HG02943 (cell line): ENCODE data around the gene PCCA.

Experiments used
- ATAC-seq: cut with Tn5 transposase; IDR thresholded peaks from one replicate; pipeline ENCODE4 v1.9.1; 2021; ENCODE audit warnings: mild to moderate bottlenecking, low read depth, moderate library complexity; ENCODE audit not compliant: unreplicated experiment

Gene PCCA

DNA sequence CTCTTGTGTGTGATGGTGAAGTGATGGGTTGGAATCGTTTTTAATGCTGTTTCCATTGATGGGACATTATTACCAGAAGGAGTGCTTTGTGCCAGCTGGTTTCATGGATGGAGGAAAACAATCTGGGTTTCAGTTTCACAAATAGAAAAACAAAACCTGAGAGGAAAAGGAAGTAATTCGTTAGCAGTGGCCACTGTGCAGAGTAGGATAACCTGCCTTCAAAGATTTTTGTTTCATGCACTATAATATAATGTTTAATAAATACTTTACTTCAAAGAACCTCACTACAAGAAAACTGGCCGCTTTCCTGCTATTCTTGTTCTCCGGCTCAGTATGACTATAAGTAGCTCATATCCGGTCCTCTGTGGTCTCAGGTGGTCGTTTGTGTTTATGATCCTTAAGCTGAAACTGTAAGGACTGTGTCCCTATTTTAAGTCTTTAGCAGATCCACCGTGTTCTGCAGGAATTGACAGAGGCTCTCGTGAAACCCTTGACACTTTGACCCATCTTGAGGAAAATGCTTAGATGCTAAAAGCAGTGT, 395.0 kb downstream of the PCCA start:
- no peak for ATAC-seq

DNA sequence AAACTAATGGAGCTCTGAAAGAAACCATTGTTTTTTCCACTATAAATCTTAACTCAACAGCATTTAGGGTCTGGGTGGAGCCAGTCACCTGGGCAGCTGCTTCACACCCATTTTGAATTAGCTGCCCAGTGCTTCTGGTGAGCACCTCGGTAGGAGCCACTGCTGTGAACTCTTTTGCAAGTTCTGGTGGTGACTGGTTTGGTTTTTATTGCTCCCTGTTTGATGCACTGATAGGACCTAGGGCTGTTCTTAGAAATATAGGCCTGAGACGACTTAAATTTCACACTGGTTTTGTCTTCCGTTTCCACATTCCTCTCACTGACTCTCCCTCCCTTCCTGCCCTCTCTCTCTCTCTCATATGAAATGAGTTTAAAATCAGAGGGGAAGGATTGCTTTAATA, 395.8 kb downstream of the PCCA start:
- ATAC-seq, result no peak

DNA sequence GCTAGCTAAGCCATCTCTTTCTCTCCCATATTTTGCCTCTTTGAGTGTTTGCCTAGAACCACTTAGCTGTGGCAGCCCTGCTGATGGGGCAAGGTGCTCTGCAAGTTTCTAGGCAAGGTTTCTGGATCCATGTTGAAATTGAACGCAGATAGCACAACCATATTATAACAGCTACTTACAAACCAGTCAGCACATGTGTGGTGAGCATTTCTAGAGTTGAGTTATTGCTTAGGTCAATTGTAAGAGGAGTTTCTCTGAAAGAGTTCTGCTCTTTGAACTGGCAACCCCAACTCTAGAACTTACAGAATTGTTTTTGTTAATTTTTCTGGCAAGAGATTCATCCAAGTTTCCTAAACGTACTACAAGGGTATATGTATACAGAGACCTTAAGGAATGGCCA, 396.4 kb downstream of the PCCA start:
- no peak for ATAC-seq

DNA sequence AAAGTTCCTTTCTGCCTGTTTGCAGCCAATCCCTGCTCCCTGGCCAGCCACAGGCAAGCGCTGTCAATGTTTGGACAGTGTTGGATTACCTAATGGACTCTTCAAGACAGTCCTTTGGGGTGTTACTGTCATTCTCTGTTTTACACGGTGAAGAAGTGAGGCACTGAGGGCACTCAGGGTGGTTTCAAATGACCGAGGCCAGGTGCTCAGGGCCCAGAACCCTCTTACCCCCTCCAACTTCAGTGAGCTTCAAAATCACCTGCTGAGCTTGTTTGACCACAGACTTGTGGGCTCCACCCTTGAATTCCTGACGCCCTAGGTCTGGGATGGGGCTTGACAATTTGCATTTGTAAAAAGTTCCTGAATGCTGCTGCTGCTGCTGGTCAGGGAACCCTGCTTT, 401.8 kb downstream of the PCCA start:
- ATAC-seq, result no peak

DNA sequence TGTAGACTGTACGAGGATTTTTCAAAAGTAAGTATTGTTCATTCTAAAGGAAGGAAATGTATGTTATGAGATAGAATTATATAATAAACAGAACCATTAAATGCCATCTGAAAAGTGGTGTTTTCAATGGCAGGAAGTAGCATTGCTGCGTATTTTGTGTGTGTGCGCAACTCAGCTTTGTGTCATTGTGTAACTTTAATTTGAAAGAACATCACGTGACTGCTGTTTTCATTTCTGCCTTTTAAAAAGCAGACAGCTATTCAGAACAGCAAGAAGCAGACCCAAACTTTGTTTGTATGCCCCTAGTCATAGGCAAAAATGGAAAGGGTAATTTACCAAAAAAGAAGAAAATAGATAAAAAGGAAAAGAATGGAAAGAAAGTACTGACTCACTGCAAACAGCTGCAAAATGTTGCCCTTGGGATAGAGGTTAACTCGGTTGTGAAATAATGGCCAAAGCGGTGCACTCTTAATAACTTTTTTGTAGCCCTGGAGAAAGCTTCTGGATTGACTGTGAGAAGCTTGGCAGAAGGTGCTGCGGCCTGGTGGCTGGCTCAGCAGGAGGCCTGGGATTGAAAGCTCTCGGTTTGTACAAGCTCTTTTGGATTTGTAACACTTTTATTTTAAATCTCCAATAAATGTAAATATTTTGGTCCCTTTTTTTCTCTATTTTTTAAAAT, 402.4 kb downstream of the PCCA start:
- no peak for ATAC-seq

DNA sequence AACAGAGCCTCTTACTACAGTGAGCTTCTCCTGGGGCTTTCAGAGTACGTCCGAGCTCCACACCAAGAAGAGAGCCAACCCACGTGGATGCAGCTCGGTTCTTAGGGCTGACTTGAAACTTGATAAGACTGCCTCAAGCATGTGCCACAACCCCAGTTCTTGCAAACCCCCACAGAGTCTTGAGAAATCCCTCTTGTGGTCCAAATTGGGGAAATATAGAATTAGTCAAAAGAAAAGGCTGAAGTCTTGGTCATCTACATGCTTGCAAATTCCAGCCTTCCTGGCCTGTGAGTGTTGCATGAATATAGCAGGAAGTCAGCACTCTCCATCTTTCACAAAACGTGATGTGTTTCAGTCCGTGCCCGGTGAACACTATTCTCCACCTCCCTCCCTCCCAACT, 404.5 kb downstream of the PCCA start:
- no peak for ATAC-seq

DNA sequence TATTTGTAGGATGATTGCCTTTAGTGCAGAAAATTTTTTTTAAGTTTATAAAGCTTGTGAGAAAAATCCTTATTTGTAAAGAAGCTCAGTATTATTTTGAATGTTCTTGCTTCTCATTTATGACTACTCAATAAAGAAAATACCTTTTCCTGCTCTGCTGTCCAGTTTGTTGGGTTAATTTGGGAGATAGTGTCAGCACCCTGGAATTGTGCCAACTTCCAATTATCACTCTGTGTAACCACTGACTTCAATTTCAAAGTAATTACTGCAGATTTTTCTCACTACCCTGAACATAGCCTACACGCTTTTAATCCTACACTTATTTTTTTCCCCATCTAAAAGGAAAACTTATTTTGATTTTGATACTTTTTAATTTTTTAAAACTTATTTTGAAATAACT, 406.6 kb downstream of the PCCA start:
- ATAC-seq, result no peak

DNA sequence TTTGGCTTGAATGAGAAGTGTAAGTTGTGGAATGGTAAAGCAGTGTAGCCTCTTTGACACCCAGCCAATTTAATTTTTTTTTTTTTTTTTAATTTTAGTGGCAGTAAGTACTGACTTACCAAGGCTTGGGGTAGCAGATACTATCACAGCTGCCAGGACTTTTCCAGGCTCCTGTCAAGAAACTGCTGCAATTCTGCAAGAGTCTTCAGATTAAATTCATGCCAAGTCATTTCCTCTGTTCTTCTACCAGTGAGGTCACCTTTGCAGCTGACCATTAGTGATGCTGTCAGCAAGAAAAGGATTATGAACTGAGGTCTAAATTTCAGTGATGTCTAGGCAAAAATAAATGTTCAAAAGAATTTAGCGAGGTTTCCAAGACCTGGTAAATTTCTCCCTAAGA, 408.5 kb downstream of the PCCA start:
- no peak for ATAC-seq

DNA sequence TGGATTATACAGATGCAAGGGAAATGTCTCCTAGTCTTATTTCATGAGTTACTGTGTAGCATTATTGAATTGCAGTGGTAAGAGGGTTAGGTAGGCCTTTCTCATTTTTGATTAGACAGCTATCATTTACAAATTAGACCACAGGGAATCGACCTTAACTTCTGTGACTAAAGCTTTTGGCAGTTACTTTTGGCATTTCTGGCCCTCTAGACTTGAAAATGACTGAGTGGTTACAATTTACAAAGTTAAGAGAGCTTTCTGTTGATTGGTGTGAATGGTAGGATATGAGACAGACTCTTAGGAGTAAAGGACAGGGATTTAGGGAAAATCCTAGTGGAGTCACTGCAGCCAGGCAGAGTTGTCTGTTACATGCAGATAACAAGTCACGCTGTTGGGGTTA, 413.6 kb downstream of the PCCA start:
- ATAC-seq, result no peak

DNA sequence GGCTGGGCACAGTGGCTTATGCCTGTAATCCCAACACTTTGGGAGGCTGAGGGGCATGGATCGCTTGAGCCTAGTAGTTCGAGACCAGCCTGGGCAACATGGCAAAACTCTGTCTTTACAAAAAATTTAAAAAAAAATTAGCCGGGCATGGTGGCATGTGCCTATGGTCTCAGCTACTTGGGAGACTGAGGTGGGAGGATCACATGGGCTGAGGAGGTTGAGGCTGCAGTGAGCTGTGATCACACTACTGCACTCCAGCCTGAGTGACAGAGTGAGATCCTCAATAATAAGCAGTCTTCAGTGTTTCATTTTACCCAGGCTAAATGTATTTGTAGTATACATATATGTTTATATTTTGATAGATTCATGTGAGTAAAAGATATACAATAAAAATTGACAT, 414.7 kb downstream of the PCCA start:
- ATAC-seq, result no peak

DNA sequence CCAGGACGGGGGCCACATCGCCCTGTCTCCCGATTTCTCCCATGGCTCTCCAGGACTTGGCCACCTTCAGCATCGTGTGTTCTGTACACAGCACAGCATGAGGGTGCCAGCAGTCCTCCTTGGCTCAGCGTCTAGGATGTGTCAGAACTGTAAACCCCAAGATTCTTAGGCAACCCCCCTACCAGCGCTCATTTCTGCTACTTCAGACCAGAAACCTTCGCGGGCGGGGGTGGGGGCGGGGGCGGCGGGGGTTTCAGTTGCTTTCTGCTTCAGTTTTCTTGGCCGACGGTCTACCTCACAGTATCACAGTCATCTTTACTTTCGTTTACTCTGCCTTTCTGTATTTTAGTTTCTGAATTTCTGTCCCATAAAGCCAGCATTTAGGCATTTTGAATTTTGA, 417.3 kb downstream of the PCCA start:
- peak; percentile 66 for ATAC-seq

DNA sequence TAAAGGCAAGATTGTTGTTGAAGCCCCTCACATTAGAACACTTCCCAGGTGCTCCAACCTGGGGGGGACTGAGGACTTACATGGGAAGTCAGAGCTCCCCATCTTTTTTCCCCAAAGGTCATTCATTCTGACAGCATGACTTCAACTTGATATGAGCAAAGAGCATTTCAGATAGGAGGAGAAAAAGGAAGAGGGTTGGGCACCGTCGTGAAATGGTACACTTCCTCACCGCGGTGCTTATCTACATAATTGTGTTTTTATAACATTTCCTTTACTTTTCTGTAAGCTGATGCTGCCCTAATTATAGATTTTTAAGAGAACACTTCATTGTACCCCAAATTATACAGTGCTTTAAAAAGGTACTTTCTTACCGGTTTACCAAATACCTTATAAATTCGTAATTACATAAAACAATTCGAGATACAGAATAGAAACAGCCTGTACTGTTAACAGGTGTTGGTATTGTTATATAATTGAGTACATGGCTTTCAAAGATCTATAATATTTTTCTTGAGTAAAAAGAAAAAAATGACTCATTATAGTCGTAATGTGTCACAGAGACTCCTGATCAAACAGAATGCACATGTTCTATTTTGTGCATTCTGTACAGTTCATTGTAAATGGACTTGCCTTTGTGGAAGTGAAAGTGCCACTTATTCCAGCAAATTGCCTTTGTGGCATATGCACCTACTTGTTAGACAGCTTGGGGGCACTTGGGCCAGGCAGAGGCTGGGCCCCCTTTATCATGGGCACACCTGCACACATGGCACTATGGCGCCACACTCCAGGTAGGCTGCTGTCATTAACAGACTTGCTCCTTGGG, 417.9 kb downstream of the PCCA start:
- no peak for ATAC-seq

DNA sequence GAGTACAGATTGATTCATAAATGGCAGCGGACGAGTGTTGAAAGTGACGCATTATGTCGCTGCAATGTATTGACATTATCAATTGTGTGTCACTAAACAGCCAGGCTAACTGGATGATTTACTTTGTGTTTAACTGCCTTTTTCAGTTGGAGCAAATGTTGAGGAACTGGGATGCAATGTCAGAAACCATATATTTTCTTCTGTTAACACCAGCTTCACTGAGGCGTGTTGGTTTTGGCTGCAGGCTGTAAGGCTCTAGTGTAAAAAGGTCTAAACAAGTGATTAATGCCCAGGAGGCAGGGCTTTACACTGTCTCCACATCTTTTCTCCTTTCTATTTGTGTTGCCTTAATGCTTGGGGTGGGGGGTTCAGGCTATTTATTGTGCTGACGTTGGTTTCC, 419.6 kb downstream of the PCCA start:
- ATAC-seq, result no peak

DNA sequence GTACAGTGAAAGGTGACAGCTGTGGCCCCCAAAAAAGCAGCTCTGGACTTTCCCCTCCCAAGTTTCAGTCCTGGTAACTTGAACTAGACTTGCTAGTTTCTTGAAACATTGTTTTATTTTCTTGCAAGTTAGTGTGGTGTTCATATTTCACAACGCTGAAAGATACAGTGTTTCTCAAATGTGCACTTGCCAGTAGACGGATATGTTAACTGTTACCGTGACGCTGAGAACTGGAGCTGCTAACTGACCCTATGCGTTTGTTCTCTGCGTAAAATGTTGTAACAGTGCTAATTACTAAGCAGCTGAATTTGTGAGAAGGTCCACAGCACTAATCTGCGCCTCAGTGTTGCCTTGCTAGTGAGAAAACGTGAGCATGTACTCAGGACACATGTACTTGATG, 420.1 kb downstream of the PCCA start:
- no peak for ATAC-seq

DNA sequence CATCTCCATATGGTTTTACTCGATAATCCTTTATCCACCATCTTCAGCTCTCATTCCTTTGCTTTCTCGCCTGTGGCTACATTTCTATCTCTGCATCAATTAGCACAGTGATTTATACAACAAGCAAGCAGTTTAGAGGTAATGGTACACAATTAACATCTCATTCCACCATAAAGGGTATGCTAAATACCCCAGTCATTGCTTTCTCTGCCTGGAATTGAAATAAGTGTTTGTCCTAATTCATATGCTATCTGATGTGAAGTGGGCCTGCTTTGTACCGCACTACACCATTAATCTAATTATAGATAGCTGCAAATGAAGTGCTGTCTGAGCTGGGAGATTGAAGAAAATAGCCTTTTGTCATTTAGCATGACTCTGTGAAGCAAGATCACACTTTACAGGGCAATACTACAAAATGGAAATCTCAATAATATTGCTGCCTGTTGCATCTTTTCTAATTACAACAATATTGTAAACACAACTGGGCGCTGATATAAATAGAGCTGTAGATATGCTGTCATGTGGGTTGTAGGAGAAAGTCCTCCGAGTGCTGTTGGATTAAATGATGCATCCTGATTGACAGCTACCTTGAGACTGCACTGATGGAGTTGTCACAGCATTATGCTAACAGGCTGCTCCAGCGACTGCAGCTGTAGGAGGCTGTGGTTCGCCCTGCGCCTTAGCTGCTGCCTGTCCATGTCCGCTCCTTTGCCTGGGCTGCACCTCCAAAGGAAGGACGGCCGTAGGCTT, 421.5 kb downstream of the PCCA start:
- no peak for ATAC-seq

DNA sequence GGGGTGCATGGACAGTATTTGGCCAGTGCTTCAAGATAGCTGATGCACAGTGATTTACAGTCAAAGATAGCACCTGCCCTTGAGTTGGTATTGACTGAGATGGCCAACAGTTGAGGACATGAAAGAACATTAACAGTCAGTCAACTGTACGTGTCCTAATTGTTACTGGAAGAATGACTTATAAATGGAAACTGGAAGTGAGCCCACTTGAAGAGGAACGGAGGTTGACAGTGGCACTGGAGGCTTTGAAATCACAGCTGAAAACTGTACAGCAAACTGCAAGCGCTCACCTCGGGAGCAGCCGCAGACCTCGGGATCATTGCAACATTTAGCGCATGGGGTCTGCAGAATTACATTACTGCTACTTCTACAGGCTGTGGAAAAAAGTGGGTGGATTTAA, 422.6 kb downstream of the PCCA start:
- ATAC-seq, result no peak

DNA sequence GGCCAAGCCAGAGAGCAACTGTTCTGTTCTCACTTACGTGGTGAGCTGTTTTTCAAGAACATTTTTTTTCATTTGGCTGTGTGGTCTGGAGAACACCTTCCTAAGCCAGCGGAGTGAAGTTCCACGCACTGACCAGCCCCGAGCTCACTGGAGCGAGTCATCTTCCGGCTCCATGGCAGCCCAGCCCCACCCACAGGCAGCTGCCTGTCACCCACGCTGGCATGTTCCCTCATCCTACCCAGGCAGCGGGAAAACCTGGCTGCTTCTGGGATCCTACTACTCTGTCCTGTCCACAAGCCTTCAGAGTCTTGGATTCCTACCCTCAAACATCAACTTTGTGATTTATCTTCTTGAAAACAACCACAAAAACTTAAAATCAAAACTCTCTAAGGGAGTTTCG, 423.5 kb downstream of the PCCA start:
- ATAC-seq, result no peak

DNA sequence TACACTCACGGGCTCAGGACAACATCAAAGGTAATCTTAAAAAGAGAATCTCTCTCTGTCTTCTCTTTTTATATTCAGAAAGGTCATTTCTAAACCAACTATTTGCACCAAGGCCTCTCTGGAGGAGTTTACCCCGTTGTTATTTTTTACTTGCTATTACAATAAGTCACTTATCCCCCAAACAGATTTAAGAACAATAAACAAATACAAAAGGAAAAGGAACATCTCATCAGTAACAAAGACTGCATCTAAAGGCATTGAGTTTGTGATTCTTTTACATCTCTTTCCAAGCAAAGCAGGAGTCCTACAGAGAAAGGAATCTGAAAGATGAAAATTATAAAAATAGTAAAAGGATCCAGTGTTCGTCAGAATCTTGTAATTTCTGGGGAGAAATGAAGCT, 424.3 kb downstream of the PCCA start:
- ATAC-seq, result no peak

DNA sequence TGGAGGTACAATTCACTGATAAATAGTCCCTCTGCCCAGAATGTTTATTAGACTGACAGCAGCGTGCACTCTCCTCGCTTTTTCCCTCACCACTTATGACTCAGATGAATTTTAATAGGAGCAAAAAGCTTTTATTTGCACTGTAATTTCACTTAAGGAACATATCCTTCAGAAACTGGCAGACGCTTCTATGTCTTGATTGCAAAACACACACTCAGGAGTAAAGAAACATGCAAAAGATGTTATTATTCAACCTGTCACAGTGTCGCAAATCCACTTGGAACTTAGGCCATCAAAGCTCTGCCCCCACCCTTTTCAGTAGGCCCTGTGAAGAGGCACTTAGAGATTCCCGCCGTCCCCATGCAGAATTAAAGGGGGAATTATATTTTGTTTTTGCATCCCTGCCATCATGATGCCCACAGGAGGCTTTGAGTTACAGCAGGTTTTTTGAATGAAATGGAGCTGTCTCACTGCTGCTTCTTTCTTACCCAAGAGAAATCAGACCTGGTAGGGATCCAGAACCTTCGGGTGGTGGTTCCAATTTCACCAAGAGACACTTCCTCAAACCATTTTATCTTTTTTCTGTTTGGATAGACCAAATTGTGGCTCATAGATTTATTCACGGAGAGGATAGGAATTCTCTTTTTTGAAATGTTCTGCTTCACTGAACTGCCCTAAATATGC, 425.2 kb downstream of the PCCA start:
- no peak for ATAC-seq

DNA sequence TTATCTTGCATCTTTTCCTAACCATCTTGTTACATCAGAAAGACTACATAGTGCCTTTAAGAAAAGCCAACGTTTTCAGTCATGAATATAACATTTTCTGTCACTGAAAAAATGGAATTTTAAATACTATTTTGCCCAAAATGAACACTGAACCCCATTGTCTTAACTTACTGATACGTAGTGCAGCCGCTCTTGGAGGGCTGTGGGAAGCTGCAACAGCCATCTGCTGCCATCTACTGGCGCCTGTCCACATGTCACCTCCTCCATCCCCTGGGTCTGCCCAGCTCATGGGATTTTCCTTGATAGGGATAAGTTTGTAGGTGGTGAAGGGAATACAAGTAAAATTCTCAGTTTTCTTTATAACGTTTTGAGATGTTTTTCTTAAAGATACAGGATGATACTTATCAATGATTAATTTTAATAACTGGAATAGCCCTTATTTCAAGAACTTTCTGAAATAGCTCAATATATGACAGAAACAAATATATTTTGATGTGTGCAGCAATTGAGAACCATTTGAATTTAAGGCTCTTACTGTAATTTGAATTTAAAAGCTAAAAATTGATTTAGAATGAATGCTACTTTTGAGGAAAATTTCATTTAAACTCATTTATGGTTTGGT, 426.0 kb downstream of the PCCA start:
- ATAC-seq, result peak; percentile 86
